ENCODE data around the gene CHD9. TPM values are rescaled to one million over a fixed set of nuclear protein-coding genes. Genes with fewer than 3 reads are reported as not detected.
A peak's percentile ranks its signal among the peaks of the same experiment; 100 is the strongest.

The CHD9 gene
- polyA plus RNA-seq, 2 donors, result 9.2 to 11.1 TPM

DNA sequence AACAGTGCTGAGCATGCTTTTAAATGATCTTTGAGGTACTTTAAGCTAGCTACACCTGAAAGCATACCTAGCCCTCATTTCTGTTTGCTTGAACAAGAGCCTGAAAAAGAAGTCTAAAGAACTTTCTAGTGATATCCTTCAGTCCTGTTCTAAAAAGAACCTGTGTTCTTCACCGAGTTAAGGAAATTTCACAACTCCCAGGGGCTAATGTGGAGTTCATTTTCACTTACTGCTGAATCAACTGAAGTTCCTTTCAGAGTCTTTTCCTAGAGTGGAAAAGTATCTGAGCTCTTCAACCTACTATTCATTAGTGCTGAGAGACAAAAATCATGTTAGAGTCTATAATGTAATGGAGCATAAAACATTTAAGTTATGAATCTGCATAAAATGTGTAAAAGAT is 66.9 kb downstream of the CHD9 start:
- H3K36me3 ChIP-seq (ENCODE audit: control insufficient read depth in 2 of 2, insufficient read depth in 2 of 2, low read length in 1 of 2), result no peaks in the 10 kb centered on the region
- no peaks in the 10 kb centered on the region for H3K9me3 ChIP-seq (ENCODE audit: control insufficient read depth in 2 of 2, insufficient read depth in 1 of 2, low read depth in 1 of 2, low read length in 1 of 2)
- WGBS, 2 donors, result 35 to 46% methylated on average over 1 of the region's 1 CpG
- H3K4me3 ChIP-seq (ENCODE audit: low read depth in 1 of 2, low read length in 2 of 2), result no peak overlapping the region
- no peaks in the 10 kb centered on the region for H3K27me3 ChIP-seq (ENCODE audit: control insufficient read depth in 1 of 2, insufficient read depth in 2 of 2, low read length in 2 of 2)
- no peak overlapping the region for H3K27ac ChIP-seq (ENCODE audit: low read depth in 2 of 2, low read length in 1 of 2)
- no peaks in the 10 kb centered on the region for H3K4me1 ChIP-seq (ENCODE audit: control insufficient read depth in 2 of 2, insufficient read depth in 2 of 2, low read length in 1 of 2)

DNA sequence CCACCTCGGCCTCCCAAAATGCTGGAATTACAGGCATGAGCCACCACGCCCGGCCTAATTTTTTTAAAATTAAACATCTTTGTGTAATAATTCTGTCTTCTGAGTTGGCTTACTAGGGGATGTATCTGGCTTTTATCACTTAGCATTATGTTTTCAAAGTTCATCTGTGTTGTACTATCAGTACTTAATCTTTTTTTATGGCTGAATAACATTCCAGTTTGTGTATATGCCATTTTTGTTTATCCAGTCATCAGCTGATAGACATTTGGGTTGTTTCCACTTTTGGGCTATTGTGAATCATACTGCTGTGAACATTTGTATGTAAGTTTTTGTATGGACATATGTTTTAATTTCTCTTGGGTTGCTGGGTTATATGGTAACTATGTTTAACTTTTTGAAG is 69.0 kb downstream of the CHD9 start:
- Histone ChIP-seq H3K27me3 (ENCODE audit: control insufficient read depth in 1 of 2, insufficient read depth in 2 of 2, low read length in 2 of 2) (no peaks in the 10 kb centered on the region), H3K27ac (ENCODE audit: low read depth in 2 of 2, low read length in 1 of 2) (no peak overlapping the region), H3K4me1 (ENCODE audit: control insufficient read depth in 2 of 2, insufficient read depth in 2 of 2, low read length in 1 of 2) (no peaks in the 10 kb centered on the region), H3K4me3 (ENCODE audit: low read depth in 1 of 2, low read length in 2 of 2) (no peak overlapping the region), H3K36me3 (ENCODE audit: control insufficient read depth in 2 of 2, insufficient read depth in 2 of 2, low read length in 1 of 2) (no peaks in the 10 kb centered on the region), H3K9me3 (ENCODE audit: control insufficient read depth in 2 of 2, insufficient read depth in 1 of 2, low read depth in 1 of 2, low read length in 1 of 2) (no peaks in the 10 kb centered on the region)
- WGBS, 2 donors, result 77 to 89% methylated on average over 3 of the region's 3 CpGs

DNA sequence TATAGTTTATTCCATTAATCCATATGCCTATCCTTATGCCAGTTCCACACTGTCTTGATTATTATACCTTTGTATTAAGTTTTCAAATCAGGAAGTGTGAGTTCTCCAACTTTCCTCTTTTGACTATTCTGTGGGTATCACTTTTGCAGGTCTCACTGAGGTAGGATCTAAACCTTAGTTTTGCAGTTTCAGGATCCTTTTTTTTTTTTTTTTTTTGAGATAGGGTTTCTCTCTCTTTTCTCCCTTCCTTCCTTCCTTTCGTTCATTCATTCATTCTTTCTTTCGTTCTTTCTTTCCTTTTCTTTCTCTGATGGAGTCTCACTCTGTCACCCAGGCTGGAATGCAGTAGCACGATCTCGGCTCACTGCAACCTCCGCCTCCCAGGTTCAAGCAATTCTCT is 71.6 kb downstream of the CHD9 start:
- WGBS, 2 donors, result 93 to 94% methylated on average over 5 of the region's 5 CpGs
- H3K4me1 ChIP-seq (ENCODE audit: control insufficient read depth in 2 of 2, insufficient read depth in 2 of 2, low read length in 1 of 2), result no peaks in the 10 kb centered on the region
- H3K27me3 ChIP-seq (ENCODE audit: control insufficient read depth in 1 of 2, insufficient read depth in 2 of 2, low read length in 2 of 2), result no peaks in the 10 kb centered on the region

DNA sequence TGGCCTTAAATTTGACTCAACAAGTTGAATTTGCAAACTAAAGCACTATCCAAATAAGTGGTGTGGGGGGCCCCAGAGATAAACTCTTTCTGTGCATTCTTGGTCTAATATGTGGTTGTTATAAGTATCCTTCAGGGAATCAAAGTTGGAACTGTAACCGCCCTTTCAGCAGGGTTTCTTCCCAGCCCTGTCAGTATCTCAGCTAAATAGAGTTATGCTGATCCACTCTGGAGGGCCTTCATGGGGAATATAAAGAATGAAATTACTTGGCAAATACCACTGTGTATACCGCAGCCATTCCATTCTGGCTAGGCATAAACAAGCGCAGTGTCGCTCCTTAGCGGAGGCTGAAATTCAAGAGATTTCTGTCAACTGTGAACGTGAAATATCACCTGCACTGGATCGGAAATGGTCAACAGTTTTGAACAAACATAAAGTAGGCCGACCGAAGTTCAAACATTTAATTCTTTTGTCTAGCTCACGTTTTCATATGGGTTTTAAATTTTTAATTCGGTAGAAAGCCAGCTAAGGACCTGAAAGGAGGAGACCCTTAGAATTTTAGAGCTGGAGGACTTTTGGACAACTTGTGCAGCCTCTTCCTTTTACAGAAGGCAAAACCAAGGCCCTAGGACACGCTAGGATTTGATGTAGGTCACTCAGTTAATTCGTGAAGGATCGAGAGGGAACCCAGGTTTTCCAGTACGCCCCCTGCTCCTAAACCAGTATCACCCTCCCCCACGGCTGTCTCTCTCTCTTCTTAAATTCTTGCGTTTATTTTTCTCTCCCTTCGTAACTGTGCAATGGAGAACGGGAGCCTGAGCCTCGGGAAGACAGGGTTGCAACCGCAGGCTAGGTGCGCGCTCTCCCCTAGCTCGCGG is 74.7 kb downstream of the CHD9 start:
- Histone ChIP-seq H3K4me1 (ENCODE audit: control insufficient read depth in 2 of 2, insufficient read depth in 2 of 2, low read length in 1 of 2) (no peaks in the 10 kb centered on the region), H3K4me3 (ENCODE audit: low read depth in 1 of 2, low read length in 2 of 2) (peak overlapping the region; percentile 61 to 89), H3K27me3 (ENCODE audit: control insufficient read depth in 1 of 2, insufficient read depth in 2 of 2, low read length in 2 of 2) (no peaks in the 10 kb centered on the region), H3K27ac (ENCODE audit: low read depth in 2 of 2, low read length in 1 of 2) (peak overlapping the region; percentile 95 to 97), H3K36me3 (ENCODE audit: control insufficient read depth in 2 of 2, insufficient read depth in 2 of 2, low read length in 1 of 2) (no peaks in the 10 kb centered on the region), H3K9me3 (ENCODE audit: control insufficient read depth in 2 of 2, insufficient read depth in 1 of 2, low read depth in 1 of 2, low read length in 1 of 2) (peaks cover 0 to 3% of the 10 kb centered on the region in 2 donors)
- 27 to 30% methylated on average over 25 of the region's 25 CpGs for WGBS, 2 donors

More for the DNA sequence above, 71.6 kb downstream of the CHD9 start:
- Histone ChIP-seq H3K27ac (ENCODE audit: low read depth in 2 of 2, low read length in 1 of 2) (no peak overlapping the region), H3K4me3 (ENCODE audit: low read depth in 1 of 2, low read length in 2 of 2) (no peak overlapping the region), H3K36me3 (ENCODE audit: control insufficient read depth in 2 of 2, insufficient read depth in 2 of 2, low read length in 1 of 2) (no peaks in the 10 kb centered on the region), H3K9me3 (ENCODE audit: control insufficient read depth in 2 of 2, insufficient read depth in 1 of 2, low read depth in 1 of 2, low read length in 1 of 2) (peaks cover 0 to 3% of the 10 kb centered on the region in 2 donors)

DNA sequence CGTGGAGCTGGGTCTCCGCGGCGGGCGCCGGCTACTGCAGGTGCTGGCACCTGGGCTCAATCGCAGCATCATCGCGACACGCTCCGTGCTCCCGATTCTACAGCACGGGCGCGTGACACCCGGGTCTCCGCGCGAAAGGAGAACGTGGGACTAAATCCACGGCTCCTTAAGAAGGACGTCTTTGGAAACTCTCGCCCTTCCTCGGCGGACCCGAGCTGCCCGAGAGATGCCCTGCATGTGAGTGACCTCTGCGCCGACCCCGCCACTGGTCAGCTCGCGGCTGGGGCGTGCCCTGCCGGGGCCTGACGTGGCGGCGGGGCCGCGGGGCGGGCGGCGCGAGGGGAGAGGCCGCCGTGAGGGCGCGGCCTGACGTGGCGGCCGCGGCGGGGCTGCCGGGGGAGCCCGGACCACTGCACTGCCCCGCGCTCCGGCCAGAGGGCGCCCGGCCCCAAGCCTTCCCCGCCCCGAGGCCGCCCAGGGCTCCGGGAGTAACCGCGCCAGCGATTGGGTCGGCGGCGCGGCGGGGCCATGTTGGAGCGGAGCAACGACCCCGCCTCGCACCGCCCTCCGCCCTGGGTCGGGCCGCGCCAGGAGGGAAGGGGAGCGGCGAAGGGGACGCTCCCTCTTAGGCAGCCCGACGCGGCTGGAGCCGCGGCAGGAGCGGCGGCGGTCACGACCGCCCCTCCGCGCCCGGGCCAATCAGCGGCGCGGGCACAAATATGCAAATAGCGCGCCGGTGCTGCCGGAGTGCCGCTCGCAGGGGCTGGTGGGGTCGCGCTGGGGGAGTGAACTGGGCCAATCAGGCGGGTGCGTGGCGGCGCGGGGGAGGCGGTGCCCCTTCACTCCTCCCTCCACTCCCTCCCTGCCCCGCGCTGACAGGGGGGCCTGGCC is 75.6 kb downstream of the CHD9 start:
- Histone ChIP-seq H3K27ac (ENCODE audit: low read depth in 2 of 2, low read length in 1 of 2) (peak overlapping the region; percentile 95 to 97), H3K27me3 (ENCODE audit: control insufficient read depth in 1 of 2, insufficient read depth in 2 of 2, low read length in 2 of 2) (no peaks in the 10 kb centered on the region), H3K4me1 (ENCODE audit: control insufficient read depth in 2 of 2, insufficient read depth in 2 of 2, low read length in 1 of 2) (no peaks in the 10 kb centered on the region), H3K9me3 (ENCODE audit: control insufficient read depth in 2 of 2, insufficient read depth in 1 of 2, low read depth in 1 of 2, low read length in 1 of 2) (peaks cover 0 to 3% of the 10 kb centered on the region in 2 donors), H3K4me3 (ENCODE audit: low read depth in 1 of 2, low read length in 2 of 2) (peak overlapping the region; percentile 61 to 89), H3K36me3 (ENCODE audit: control insufficient read depth in 2 of 2, insufficient read depth in 2 of 2, low read length in 1 of 2) (no peaks in the 10 kb centered on the region)
- 0 to 1% methylated on average over 72 to 115 of the region's 115 CpGs for WGBS, 2 donors

DNA sequence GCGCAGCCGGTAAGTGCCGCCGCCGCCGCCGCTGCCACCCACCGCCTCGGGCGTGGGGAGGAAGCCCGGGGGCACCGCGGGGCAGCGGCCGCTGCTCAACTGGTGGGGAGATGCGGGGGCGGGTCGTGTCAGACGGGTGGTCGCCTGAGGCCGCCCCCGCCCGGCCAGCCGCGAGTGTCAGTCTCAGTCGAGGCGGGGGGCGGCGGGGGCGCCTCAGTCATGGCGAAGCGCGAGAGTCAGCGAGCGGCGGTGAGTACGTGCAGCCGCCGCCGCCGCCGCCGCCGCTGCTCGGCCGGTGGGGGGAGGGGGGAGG is 76.2 kb downstream of the CHD9 start:
- peak overlapping the region; percentile 61 to 89 for H3K4me3 ChIP-seq (ENCODE audit: low read depth in 1 of 2, low read length in 2 of 2)
- no peaks in the 10 kb centered on the region for H3K36me3 ChIP-seq (ENCODE audit: control insufficient read depth in 2 of 2, insufficient read depth in 2 of 2, low read length in 1 of 2)
- 0 to 1% methylated on average over 17 to 46 of the region's 46 CpGs for WGBS, 2 donors
- H3K4me1 ChIP-seq (ENCODE audit: control insufficient read depth in 2 of 2, insufficient read depth in 2 of 2, low read length in 1 of 2), result no peaks in the 10 kb centered on the region
- no peaks in the 10 kb centered on the region for H3K27me3 ChIP-seq (ENCODE audit: control insufficient read depth in 1 of 2, insufficient read depth in 2 of 2, low read length in 2 of 2)
- H3K27ac ChIP-seq (ENCODE audit: low read depth in 2 of 2, low read length in 1 of 2), result peak overlapping the region; percentile 95 to 97
- peaks cover 0 to 3% of the 10 kb centered on the region in 2 donors for H3K9me3 ChIP-seq (ENCODE audit: control insufficient read depth in 2 of 2, insufficient read depth in 1 of 2, low read depth in 1 of 2, low read length in 1 of 2)

DNA sequence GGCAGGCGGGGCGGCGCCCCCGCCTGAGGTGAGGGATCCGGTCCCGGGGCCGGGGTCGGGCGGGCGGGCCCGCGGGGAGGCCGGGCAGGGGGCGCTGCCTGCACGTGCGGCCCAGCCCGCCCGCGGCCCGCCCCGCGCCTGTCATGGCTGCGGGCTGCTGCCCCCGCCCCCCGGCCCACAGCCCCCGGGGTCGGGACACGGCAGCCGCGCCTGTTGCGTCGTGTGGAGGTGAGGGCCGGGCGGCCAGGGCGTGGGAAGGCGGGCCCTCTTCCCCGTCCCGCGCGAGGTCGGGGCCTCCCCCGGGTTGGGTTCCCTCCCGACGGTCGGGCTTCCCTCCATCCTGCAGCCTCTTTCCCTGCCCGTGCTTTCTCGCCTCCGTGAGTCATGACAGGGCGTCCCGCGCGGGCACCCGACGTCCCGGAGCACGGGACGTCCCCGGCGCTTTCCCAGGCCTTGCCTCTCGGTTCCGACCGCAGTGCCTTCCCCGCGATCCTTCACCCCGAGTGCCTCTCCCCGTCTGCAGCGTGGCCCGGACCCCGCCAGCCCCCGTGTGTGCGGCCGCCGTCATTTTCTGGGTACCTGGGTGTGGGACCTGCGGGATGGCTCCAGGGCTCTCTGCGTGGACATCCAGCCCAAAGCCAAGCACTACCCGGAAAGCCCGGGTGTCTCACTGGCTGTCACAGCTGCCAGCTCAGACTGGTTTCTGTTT is 76.7 kb downstream of the CHD9 start:
- H3K4me3 ChIP-seq (ENCODE audit: low read depth in 1 of 2, low read length in 2 of 2), result peak overlapping the region; percentile 61 to 89
- H3K27me3 ChIP-seq (ENCODE audit: control insufficient read depth in 1 of 2, insufficient read depth in 2 of 2, low read length in 2 of 2), result no peaks in the 10 kb centered on the region
- peaks cover 0 to 3% of the 10 kb centered on the region in 2 donors for H3K9me3 ChIP-seq (ENCODE audit: control insufficient read depth in 2 of 2, insufficient read depth in 1 of 2, low read depth in 1 of 2, low read length in 1 of 2)
- no peaks in the 10 kb centered on the region for H3K4me1 ChIP-seq (ENCODE audit: control insufficient read depth in 2 of 2, insufficient read depth in 2 of 2, low read length in 1 of 2)
- no peaks in the 10 kb centered on the region for H3K36me3 ChIP-seq (ENCODE audit: control insufficient read depth in 2 of 2, insufficient read depth in 2 of 2, low read length in 1 of 2)
- H3K27ac ChIP-seq (ENCODE audit: low read depth in 2 of 2, low read length in 1 of 2), result peak overlapping the region; percentile 95 to 97
- WGBS, 2 donors, result 0 to 1% methylated on average over 33 to 77 of the region's 77 CpGs

DNA sequence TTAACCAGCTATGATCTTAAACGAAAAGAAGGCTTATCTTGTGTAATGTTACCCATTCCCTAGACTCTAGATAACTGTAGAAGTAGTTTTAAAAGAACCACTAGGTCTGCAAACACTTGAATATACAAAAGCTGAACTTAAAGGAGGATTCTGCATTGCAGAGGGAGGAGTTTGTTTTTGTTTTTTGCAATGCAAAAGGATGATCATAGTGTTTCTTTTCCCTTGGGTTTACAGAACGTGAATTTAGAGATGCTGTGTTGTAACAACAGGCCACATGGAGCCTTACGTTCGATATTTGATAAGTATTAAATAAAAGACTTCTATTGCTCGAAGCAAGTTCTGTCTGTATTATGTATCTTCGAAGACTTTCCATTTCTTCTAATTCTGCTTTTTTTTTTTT is 77.6 kb downstream of the CHD9 start:
- Histone ChIP-seq H3K36me3 (ENCODE audit: control insufficient read depth in 2 of 2, insufficient read depth in 2 of 2, low read length in 1 of 2) (no peaks in the 10 kb centered on the region), H3K4me3 (ENCODE audit: low read depth in 1 of 2, low read length in 2 of 2) (no peak overlapping the region), H3K27ac (ENCODE audit: low read depth in 2 of 2, low read length in 1 of 2) (no peak overlapping the region), H3K4me1 (ENCODE audit: control insufficient read depth in 2 of 2, insufficient read depth in 2 of 2, low read length in 1 of 2) (no peaks in the 10 kb centered on the region), H3K27me3 (ENCODE audit: control insufficient read depth in 1 of 2, insufficient read depth in 2 of 2, low read length in 2 of 2) (no peaks in the 10 kb centered on the region), H3K9me3 (ENCODE audit: control insufficient read depth in 2 of 2, insufficient read depth in 1 of 2, low read depth in 1 of 2, low read length in 1 of 2) (peaks cover 0 to 3% of the 10 kb centered on the region in 2 donors)
- WGBS, 2 donors, result 72 to 81% methylated on average over 6 of the region's 6 CpGs

DNA sequence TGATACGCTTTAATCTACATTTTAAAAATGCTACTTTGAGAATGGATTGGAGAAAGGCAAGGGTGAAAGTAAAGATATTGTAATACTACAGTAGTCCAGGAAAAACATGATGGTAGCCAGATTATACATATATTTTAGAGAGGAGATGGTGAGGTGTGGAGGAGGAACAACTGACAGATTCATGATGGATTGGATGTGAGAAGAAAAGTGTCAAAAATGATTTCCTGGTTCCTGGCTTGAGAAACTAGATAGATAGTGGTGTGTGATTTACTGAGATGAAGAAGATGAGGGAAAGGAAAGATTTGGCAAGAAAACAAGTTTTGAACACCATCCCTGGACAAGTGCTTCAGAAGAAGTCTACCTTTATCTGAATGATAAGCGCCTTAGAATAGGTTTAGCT is 80.5 kb downstream of the CHD9 start:
- WGBS, 2 donors, result 97 to 100% methylated on average over 2 of the region's 2 CpGs
- no peak overlapping the region for H3K27ac ChIP-seq (ENCODE audit: low read depth in 2 of 2, low read length in 1 of 2)
- no peaks in the 10 kb centered on the region for H3K9me3 ChIP-seq (ENCODE audit: control insufficient read depth in 2 of 2, insufficient read depth in 1 of 2, low read depth in 1 of 2, low read length in 1 of 2)
- H3K27me3 ChIP-seq (ENCODE audit: control insufficient read depth in 1 of 2, insufficient read depth in 2 of 2, low read length in 2 of 2), result no peaks in the 10 kb centered on the region
- H3K36me3 ChIP-seq (ENCODE audit: control insufficient read depth in 2 of 2, insufficient read depth in 2 of 2, low read length in 1 of 2), result no peaks in the 10 kb centered on the region
- no peak overlapping the region for H3K4me3 ChIP-seq (ENCODE audit: low read depth in 1 of 2, low read length in 2 of 2)
- H3K4me1 ChIP-seq (ENCODE audit: control insufficient read depth in 2 of 2, insufficient read depth in 2 of 2, low read length in 1 of 2), result no peaks in the 10 kb centered on the region
